Gastrocnemius medialis (tissue), 4 donors: ENCODE results near the gene APP. TPM values are rescaled to one million over a fixed set of nuclear protein-coding genes. Genes with fewer than 3 reads are reported as not detected.
A peak's percentile ranks its signal among the peaks of the same experiment; 100 is the strongest.

ENCODE experiments used
- ATAC-seq, 2 donors: fragments of 150-250 bp; one replicate each; pipeline ENCODE4 v1.9.1; 2016
- DNase-seq, 2 donors: peaks; one replicate each; pipeline ENCODE4 v3.0.0-alpha.2; 2019
- H3K27ac ChIP-seq, 4 donors: fragments of 200-600 bp; sonication (generic); 1 replicate in 1 of 4; 2 replicates in 3 of 4; pipeline ENCODE4 v1.5.1; 2016 to 2018; ENCODE audit warnings: mild to moderate bottlenecking in 2 of 4, moderate library complexity in 1 of 4
- H3K27me3 ChIP-seq, 3 donors: fragments of 200-600 bp; sonication (generic) in 2 of 3; 1 replicate in 1 of 3; 2 replicates in 2 of 3; pipeline versions ENCODE4 v1.5.1 to v1.6.0; 2016 to 2019; ENCODE audit warnings: mild to moderate bottlenecking in 1 of 3, moderate library complexity in 1 of 3
- H3K36me3 ChIP-seq, 2 donors: fragments of 200-600 bp; sonication (generic) in 1 of 2; one replicate each; pipeline ENCODE4 v1.5.1; 2017 to 2018
- H3K4me1 ChIP-seq, 2 donors: fragments of 200-600 bp; sonication (generic) in 1 of 2; one replicate each; pipeline ENCODE4 v1.5.1; 2016 to 2017; ENCODE audit warnings: mild to moderate bottlenecking in 2 of 2
- H3K4me3 ChIP-seq, 4 donors: fragments of 200-600 bp; sonication (generic) in 3 of 4; 1 replicate in 1 of 4; 2 replicates in 3 of 4; pipeline ENCODE4 v1.5.1; 2016 to 2019; ENCODE audit warnings: mild to moderate bottlenecking in 2 of 4
- H3K9me3 ChIP-seq, 3 donors: fragments of 200-600 bp; sonication (generic) in 2 of 3; 1 replicate in 1 of 3; 2 replicates in 2 of 3; pipeline ENCODE4 v1.5.1; 2016 to 2019
- POLR2A ChIP-seq, 2 donors: fragments of 450-650 bp; IDR thresholded peaks; one replicate each; pipeline ENCODE4 v1.6.1; 2017; ENCODE audit warnings: antibody characterized with exemption in 2 of 2, mild to moderate bottlenecking in 2 of 2, moderate library complexity in 2 of 2
- in situ Hi-C, 4 donors: fragments of 200-750 bp; cut with MboI; loops; one replicate each; pipeline versions ENCODE4 v1.15.0 to v1.8.0; 2017; ENCODE audit warnings: low sequenced_read_pairs in 4 of 4
- intact Hi-C: fragments of 100-400 bp; cut with DNase I; formaldehyde crosslinking; loops from one replicate; pipeline ENCODE4 v1.15.1; 2023; ENCODE audit warnings: low total_unique reads
- total RNA-seq, 4 donors: library from RNA; depleted of rRNA; stranded (reverse); fragments of >200 nt; gene quantifications; one replicate each; pipeline versions ENCODE4 v1.1.0 to v1.2.3, GENCODE V29; 2016
- TF ChIP-seq, protein P1 (sequence below), 5 experiments: fragments of 450-650 bp in 3 of 5; fragments of 200-600 bp in 2 of 5; sonication (generic) in 2 of 5; IDR thresholded peaks in 4 of 5; conservative IDR thresholded peaks in 1 of 5; 1 replicate in 4 of 5; 2 replicates in 1 of 5; pipeline ENCODE4 v1.5.1; 2016 to 2019; ENCODE audit warnings: antibody characterized with exemption in 5 of 5, mild to moderate bottlenecking in 3 of 5, moderate library complexity in 3 of 5

The APP gene
- total RNA-seq, 4 donors from 2014 or later = 45.8 to 73.2 (median 70.1) TPM

GRCh38 chr21:25863747-25864146, 306.8 kb downstream of the APP start:
- intact Hi-C loops = no loop called here
- no peaks in the 10 kb centered on the region for H3K27me3 ChIP-seq
- H3K9me3 ChIP-seq = no peaks in the 10 kb centered on the region
- no peak for DNase-seq
- in situ Hi-C loops = no loop called here
- no peak for ATAC-seq
- H3K36me3 ChIP-seq = no peaks in the 10 kb centered on the region
- H3K4me3 ChIP-seq = no peak overlapping the region
- TF ChIP-seq, protein P1, sequence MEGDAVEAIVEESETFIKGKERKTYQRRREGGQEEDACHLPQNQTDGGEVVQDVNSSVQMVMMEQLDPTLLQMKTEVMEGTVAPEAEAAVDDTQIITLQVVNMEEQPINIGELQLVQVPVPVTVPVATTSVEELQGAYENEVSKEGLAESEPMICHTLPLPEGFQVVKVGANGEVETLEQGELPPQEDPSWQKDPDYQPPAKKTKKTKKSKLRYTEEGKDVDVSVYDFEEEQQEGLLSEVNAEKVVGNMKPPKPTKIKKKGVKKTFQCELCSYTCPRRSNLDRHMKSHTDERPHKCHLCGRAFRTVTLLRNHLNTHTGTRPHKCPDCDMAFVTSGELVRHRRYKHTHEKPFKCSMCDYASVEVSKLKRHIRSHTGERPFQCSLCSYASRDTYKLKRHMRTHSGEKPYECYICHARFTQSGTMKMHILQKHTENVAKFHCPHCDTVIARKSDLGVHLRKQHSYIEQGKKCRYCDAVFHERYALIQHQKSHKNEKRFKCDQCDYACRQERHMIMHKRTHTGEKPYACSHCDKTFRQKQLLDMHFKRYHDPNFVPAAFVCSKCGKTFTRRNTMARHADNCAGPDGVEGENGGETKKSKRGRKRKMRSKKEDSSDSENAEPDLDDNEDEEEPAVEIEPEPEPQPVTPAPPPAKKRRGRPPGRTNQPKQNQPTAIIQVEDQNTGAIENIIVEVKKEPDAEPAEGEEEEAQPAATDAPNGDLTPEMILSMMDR (IDR thresholded peaks at IDR 0.05 in 4 of 5, conservative IDR thresholded peaks at IDR 0.05 in 1 of 5) = no peak
- H3K4me1 ChIP-seq = no peaks in the 10 kb centered on the region
- no peak overlapping the region for H3K27ac ChIP-seq

DNA sequence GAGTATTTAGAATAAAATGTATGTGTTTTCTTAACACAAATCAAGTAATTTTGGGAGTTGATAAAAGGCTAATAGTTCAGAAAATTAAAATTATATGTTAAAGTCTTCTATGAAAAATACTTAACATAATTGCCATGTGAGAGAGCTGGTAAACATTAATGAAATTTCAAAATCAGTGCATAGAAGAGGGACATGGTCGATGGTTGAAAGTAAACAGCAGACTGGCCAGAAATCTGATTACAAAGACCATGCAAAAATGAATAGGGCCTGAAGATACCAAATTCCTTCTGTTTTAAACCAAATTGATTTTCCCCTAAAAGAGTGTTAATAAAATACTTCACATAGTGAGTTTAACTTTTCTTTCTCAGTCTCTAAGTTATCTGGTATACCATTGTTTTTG, 307.5 kb downstream of the APP start:
- no peaks in the 10 kb centered on the region for H3K4me1 ChIP-seq
- TF ChIP-seq POLR2A (IDR thresholded peaks at IDR 0.05) = no peak
- intact Hi-C loops = no loop called here

DNA sequence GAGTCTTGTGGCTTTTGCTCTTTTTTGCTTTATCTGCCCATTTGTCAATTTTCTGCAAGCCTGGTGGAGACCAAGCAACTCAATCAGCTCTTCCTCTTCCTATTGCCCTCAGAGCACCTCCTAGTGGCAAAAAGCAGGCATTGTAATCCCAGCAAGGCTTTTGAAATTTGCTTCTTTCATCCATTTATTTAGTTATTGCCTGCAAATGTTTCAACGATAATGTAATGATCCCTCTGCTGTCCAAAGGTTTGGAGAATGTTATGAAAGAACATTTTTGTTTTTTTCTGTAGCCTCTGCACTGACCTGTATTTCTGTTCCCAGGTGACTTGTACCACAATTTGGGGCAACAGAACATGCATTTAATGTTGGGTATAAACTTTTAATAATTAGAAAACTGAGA, 308.0 kb downstream of the APP start:
- intact Hi-C loops (no loop called here), in situ Hi-C loops (no loop called here)
- H3K27me3 ChIP-seq = no peaks in the 10 kb centered on the region
- no peaks in the 10 kb centered on the region for H3K4me1 ChIP-seq
- no peaks in the 10 kb centered on the region for H3K9me3 ChIP-seq
- no peak for TF ChIP-seq POLR2A (IDR thresholded peaks at IDR 0.05)
- TF ChIP-seq, protein P1 (IDR thresholded peaks at IDR 0.05 in 4 of 5, conservative IDR thresholded peaks at IDR 0.05 in 1 of 5) = peak in 1 of 5 experiments; percentile 42
- ATAC-seq = no peak
- no peak for DNase-seq
- no peak overlapping the region for H3K27ac ChIP-seq
- no peaks in the 10 kb centered on the region for H3K36me3 ChIP-seq
- no peak overlapping the region for H3K4me3 ChIP-seq

More for the DNA sequence above, 307.5 kb downstream of the APP start:
- H3K27ac ChIP-seq = no peak overlapping the region
- DNase-seq = no peak
- ATAC-seq = no peak
- H3K36me3 ChIP-seq = no peaks in the 10 kb centered on the region
- H3K9me3 ChIP-seq = no peaks in the 10 kb centered on the region
- H3K27me3 ChIP-seq = no peaks in the 10 kb centered on the region
- in situ Hi-C loops = no loop called here
- no peak overlapping the region for H3K4me3 ChIP-seq

- Histone ChIP-seq H3K4me3 (no peak overlapping the region), H3K9me3 (no peaks in the 10 kb centered on the region), H3K4me1 (no peaks in the 10 kb centered on the region), H3K27ac (no peak overlapping the region), H3K36me3 (no peaks in the 10 kb centered on the region), H3K27me3 (no peaks in the 10 kb centered on the region)
- TF ChIP-seq POLR2A (IDR thresholded peaks at IDR 0.05) = no peak
- TF ChIP-seq, protein P1 (IDR thresholded peaks at IDR 0.05 in 4 of 5, conservative IDR thresholded peaks at IDR 0.05 in 1 of 5) = no peak
- in situ Hi-C loops (no loop called here), intact Hi-C loops (no loop called here)
- no peak for ATAC-seq
- DNase-seq = no peak
Measured at GRCh38 chr21:25862112-25862511, 308.5 kb downstream of the APP start.

GRCh38 chr21:25859235-25859929, 311.2 kb downstream of the APP start:
- no peak for TF ChIP-seq POLR2A (IDR thresholded peaks at IDR 0.05)
- TF ChIP-seq, protein P1 (IDR thresholded peaks at IDR 0.05 in 4 of 5, conservative IDR thresholded peaks at IDR 0.05 in 1 of 5) = no peak
- Histone ChIP-seq H3K4me1 (no peaks in the 10 kb centered on the region), H3K4me3 (no peak overlapping the region), H3K36me3 (no peaks in the 10 kb centered on the region), H3K9me3 (no peaks in the 10 kb centered on the region), H3K27ac (no peak overlapping the region), H3K27me3 (no peaks in the 10 kb centered on the region)
- ATAC-seq (no peak), DNase-seq (no peak)
- in situ Hi-C loops = no loop called here
- intact Hi-C loops = no loop called here
